HepG2 (cell line): ENCODE measurements around the gene RRBP1. TPM values are rescaled to one million over a fixed set of nuclear protein-coding genes. Genes with fewer than 3 reads are reported as not detected.
A peak's percentile ranks its signal among the peaks of the same experiment; 100 is the strongest.

Source experiments
- ATF5 ChIP-seq: sonication (generic); formaldehyde crosslinking; IDR thresholded peaks from 2 replicates; pipeline ENCODE4 v1.4.0; 2020; ENCODE audit warnings: mild to moderate bottlenecking, low read depth, missing genetic modification reagents
- CHD2 ChIP-seq: IDR thresholded peaks from 2 replicates; pipeline ENCODE4 v1.6.1; 2011; ENCODE audit warnings: low read depth, low read length, improper control_type of control experiment
- MED13 ChIP-seq: sonication (generic); formaldehyde crosslinking; IDR thresholded peaks from 2 replicates; pipeline ENCODE4 v1.5.0; 2020; ENCODE audit warnings: missing genetic modification reagents
- SSRP1 ChIP-seq: IDR thresholded peaks from 2 replicates; pipeline ENCODE4 v1.6.1; 2016; ENCODE audit warnings: control low read depth
- ZBTB39 ChIP-seq: sonication (generic); formaldehyde crosslinking; IDR thresholded peaks from 2 replicates; pipeline ENCODE4 v1.5.0; 2020; ENCODE audit warnings: missing genetic modification reagents
- ZMYM3 ChIP-seq: sonication (generic); formaldehyde crosslinking; IDR thresholded peaks from 2 replicates; pipeline ENCODE4 v1.5.1; 2020; ENCODE audit warnings: mild to moderate bottlenecking, missing genetic modification reagents
- ZNF225 ChIP-seq: sonication (generic); formaldehyde crosslinking; IDR thresholded peaks from 2 replicates; pipeline ENCODE4 v1.4.0; 2020; ENCODE audit warnings: mild to moderate bottlenecking, missing genetic modification reagents
- ZNF230 ChIP-seq: sonication (generic); formaldehyde crosslinking; IDR thresholded peaks from 2 replicates; pipeline ENCODE4 v1.4.0; 2020; ENCODE audit warnings: mild to moderate bottlenecking, missing genetic modification reagents
- ZNF512B ChIP-seq: sonication (generic); formaldehyde crosslinking; IDR thresholded peaks from 2 replicates; pipeline ENCODE4 v1.5.1; 2020; ENCODE audit warnings: missing genetic modification reagents, mild to moderate bottlenecking, borderline replicate concordance
- ZNF549 ChIP-seq: sonication (generic); formaldehyde crosslinking; IDR thresholded peaks from 2 replicates; pipeline ENCODE4 v1.5.0; 2020; ENCODE audit warnings: missing genetic modification reagents
- polyA plus RNA-seq, 8 experiments: library from polyadenylated mRNA; depleted of rRNA in 3 of 8; stranded (reverse) in 7 of 8; unstranded in 1 of 8; fragments of >200 nt; fragmentation: Illumina TruSeq in 4 of 8; extraction: Trizol in 4 of 8; gene quantifications; 2 replicates each; pipeline versions ENCODE4 v1.2.1 to v1.2.3, GENCODE V29; 2011 to 2016; ENCODE audit warnings: low read depth in 4 of 8, missing spikeins in 1 of 8, mixed read lengths in 1 of 8; ENCODE audit not compliant: insufficient read depth in 1 of 8
- total RNA-seq, 5 experiments: library from RNA; depleted of rRNA; stranded (reverse); fragments of >200 nt; fragmentation: Illumina TruSeq; extraction: Trizol; gene quantifications; 2 replicates each; pipeline ENCODE4 v1.2.3, GENCODE V29; 2016; ENCODE audit warnings: low read depth in 1 of 5
- TF ChIP-seq, protein P1 (sequence below): sonication (generic); formaldehyde crosslinking; IDR thresholded peaks from 2 replicates; pipeline ENCODE4 v1.5.0; 2020; ENCODE audit warnings: mild to moderate bottlenecking, missing genetic modification reagents, borderline replicate concordance
- TF ChIP-seq, protein P2 (sequence below): sonication (generic); formaldehyde crosslinking; IDR thresholded peaks from 2 replicates; pipeline ENCODE4 v1.4.0; 2020; ENCODE audit warnings: missing genetic modification reagents, mild to moderate bottlenecking, borderline replicate concordance
- TF ChIP-seq, protein P3 (sequence below): sonication (generic); formaldehyde crosslinking; IDR thresholded peaks from 2 replicates; pipeline ENCODE4 v1.8.1; 2023; ENCODE audit warnings: mild to moderate bottlenecking, missing genetic modification reagents

Gene RRBP1
- total and polyA plus RNA-seq, 2 of the 13 experiments (the other 11 are each of a cell fraction or from before 2014, with no cell fraction given): 150 to 222 TPM

GRCh38 chr20:17636523-17637412 is 45.3 kb downstream of the RRBP1 start (continued):
- TF ChIP-seq, protein P1, sequence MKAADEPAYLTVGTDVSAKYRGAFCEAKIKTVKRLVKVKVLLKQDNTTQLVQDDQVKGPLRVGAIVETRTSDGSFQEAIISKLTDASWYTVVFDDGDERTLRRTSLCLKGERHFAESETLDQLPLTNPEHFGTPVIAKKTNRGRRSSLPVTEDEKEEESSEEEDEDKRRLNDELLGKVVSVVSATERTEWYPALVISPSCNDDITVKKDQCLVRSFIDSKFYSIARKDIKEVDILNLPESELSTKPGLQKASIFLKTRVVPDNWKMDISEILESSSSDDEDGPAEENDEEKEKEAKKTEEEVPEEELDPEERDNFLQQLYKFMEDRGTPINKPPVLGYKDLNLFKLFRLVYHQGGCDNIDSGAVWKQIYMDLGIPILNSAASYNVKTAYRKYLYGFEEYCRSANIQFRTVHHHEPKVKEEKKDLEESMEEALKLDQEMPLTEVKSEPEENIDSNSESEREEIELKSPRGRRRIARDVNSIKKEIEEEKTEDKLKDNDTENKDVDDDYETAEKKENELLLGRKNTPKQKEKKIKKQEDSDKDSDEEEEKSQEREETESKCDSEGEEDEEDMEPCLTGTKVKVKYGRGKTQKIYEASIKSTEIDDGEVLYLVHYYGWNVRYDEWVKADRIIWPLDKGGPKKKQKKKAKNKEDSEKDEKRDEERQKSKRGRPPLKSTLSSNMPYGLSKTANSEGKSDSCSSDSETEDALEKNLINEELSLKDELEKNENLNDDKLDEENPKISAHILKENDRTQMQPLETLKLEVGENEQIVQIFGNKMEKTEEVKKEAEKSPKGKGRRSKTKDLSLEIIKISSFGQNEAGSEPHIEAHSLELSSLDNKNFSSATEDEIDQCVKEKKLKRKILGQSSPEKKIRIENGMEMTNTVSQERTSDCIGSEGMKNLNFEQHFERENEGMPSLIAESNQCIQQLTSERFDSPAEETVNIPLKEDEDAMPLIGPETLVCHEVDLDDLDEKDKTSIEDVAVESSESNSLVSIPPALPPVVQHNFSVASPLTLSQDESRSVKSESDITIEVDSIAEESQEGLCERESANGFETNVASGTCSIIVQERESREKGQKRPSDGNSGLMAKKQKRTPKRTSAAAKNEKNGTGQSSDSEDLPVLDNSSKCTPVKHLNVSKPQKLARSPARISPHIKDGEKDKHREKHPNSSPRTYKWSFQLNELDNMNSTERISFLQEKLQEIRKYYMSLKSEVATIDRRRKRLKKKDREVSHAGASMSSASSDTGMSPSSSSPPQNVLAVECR (CRISPR knock-in tag): no peak
- TF ChIP-seq ATF5 (CRISPR knock-in tag): no peak
- no peak for TF ChIP-seq ZMYM3 (CRISPR knock-in tag)
- TF ChIP-seq, protein P2, sequence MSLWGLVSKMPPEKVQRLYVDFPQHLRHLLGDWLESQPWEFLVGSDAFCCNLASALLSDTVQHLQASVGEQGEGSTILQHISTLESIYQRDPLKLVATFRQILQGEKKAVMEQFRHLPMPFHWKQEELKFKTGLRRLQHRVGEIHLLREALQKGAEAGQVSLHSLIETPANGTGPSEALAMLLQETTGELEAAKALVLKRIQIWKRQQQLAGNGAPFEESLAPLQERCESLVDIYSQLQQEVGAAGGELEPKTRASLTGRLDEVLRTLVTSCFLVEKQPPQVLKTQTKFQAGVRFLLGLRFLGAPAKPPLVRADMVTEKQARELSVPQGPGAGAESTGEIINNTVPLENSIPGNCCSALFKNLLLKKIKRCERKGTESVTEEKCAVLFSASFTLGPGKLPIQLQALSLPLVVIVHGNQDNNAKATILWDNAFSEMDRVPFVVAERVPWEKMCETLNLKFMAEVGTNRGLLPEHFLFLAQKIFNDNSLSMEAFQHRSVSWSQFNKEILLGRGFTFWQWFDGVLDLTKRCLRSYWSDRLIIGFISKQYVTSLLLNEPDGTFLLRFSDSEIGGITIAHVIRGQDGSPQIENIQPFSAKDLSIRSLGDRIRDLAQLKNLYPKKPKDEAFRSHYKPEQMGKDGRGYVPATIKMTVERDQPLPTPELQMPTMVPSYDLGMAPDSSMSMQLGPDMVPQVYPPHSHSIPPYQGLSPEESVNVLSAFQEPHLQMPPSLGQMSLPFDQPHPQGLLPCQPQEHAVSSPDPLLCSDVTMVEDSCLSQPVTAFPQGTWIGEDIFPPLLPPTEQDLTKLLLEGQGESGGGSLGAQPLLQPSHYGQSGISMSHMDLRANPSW (CRISPR knock-in tag): no peak
- 0 out of 2 replicates have a peak, but pooled peaks have one; percentile 37 for TF ChIP-seq MED13 (CRISPR knock-in tag)
- TF ChIP-seq ZNF230: no peak
- no peak for TF ChIP-seq ZNF549
- no peak for TF ChIP-seq ZNF512B (CRISPR knock-in tag)
- peak; percentile 21; the same call in 1 of the 2 replicates for TF ChIP-seq ZNF225 (CRISPR knock-in tag)
- TF ChIP-seq, protein P3, sequence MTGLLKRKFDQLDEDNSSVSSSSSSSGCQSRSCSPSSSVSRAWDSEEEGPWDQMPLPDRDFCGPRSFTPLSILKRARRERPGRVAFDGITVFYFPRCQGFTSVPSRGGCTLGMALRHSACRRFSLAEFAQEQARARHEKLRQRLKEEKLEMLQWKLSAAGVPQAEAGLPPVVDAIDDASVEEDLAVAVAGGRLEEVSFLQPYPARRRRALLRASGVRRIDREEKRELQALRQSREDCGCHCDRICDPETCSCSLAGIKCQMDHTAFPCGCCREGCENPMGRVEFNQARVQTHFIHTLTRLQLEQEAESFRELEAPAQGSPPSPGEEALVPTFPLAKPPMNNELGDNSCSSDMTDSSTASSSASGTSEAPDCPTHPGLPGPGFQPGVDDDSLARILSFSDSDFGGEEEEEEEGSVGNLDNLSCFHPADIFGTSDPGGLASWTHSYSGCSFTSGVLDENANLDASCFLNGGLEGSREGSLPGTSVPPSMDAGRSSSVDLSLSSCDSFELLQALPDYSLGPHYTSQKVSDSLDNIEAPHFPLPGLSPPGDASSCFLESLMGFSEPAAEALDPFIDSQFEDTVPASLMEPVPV (CRISPR knock-in tag): no peak
- TF ChIP-seq CHD2: no peak
- TF ChIP-seq ZBTB39 (CRISPR knock-in tag): no peak
- TF ChIP-seq SSRP1 (CRISPR knock-in tag): peak; percentile 85
